HEK293T (cell line): Measurements from ENCODE around the gene GRIA4.

Source experiments
- BHLHE40 ChIP-seq: fragments of 450-650 bp; IDR thresholded peaks from 2 replicates; pipeline ENCODE4 v1.6.1; 2016; ENCODE audit warnings: mild to moderate bottlenecking, moderate library complexity, borderline replicate concordance
- CTBP1 ChIP-seq: fragments of 450-650 bp; IDR thresholded peaks from 2 replicates; pipeline ENCODE4 v1.6.1; 2016; ENCODE audit warnings: borderline replicate concordance
- FOXA1 ChIP-seq: fragments of 450-650 bp; IDR thresholded peaks from 2 replicates; pipeline ENCODE4 v1.6.1; 2016; ENCODE audit warnings: mild to moderate bottlenecking
- FOXM1 ChIP-seq: fragments of 450-650 bp; IDR thresholded peaks from 2 replicates; pipeline ENCODE4 v1.6.1; 2017; ENCODE audit warnings: mild to moderate bottlenecking, borderline replicate concordance
- SP1 ChIP-seq: fragments of 450-650 bp; IDR thresholded peaks from 2 replicates; pipeline ENCODE4 v1.6.1; 2017
- TARDBP ChIP-seq: fragments of 450-650 bp; IDR thresholded peaks from 2 replicates; pipeline ENCODE4 v1.6.1; 2016
- ZNF384 ChIP-seq: fragments of 450-650 bp; IDR thresholded peaks from 2 replicates; pipeline ENCODE4 v1.6.1; 2016

DNA sequence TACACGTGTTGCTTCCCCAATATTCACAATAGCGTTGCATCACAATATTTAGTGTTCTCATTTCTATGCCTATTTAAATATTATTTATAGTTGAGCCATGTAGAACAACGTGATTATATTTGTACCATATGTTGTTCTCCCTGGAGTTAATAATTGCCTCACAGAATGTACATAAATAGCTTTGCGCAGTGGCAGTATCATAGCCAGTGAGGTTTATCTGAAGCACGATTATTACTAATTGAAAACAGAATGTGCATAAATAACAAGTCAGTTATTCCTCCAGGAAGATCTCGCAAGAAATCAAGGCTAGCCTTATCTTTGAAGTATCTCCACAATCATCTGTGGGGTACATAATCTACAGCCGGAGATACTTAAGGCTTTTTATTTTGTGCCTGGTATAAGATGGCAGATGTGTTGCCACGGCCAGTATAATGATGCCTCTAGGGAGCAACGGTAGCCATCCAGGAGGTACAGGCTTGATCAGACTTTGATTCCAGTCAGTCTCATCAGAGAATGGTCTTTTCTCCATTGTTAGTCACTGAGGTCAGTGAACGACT, 214.7 kb downstream of the GRIA4 start:
- no peak for TF ChIP-seq CTBP1
- no peak for TF ChIP-seq FOXM1
- no peak for TF ChIP-seq ZNF384
- no peak for TF ChIP-seq FOXA1
- TF ChIP-seq BHLHE40 = no peak
- TF ChIP-seq SP1 = no peak
- TF ChIP-seq TARDBP = no peak
